ENCODE measurements around the gene CIRBP.

The CIRBP gene

DNA sequence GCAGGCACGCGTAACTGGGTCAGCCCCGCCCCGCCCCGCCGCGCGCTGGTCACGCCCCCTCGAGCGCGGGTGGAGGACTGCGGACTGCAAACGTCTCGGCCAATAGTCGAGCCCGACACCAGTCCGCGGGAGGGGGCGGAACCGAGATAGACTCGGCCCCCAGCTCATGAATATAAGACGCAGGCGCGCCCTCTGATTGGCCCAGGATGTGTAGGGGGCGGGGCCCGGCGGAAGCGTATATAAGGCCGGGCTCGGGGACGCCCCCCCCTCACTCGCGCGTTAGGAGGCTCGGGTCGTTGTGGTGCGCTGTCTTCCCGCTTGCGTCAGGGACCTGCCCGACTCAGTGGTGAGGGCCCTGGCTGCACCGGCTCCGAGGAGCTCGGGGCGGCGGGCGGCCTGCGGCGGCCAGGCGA lies at the start of gene CIRBP:
Gene CIRBP, plus strand, starts transcription at position 268 of the 413 bp plus-strand sequence. CDS start 1,602 bp downstream, outside the sequence.
- DNase-seq, result peak; percentile 99 to 100 (median 100)
- intact Hi-C loops (cut with DNase I), result no loop called here

DNA sequence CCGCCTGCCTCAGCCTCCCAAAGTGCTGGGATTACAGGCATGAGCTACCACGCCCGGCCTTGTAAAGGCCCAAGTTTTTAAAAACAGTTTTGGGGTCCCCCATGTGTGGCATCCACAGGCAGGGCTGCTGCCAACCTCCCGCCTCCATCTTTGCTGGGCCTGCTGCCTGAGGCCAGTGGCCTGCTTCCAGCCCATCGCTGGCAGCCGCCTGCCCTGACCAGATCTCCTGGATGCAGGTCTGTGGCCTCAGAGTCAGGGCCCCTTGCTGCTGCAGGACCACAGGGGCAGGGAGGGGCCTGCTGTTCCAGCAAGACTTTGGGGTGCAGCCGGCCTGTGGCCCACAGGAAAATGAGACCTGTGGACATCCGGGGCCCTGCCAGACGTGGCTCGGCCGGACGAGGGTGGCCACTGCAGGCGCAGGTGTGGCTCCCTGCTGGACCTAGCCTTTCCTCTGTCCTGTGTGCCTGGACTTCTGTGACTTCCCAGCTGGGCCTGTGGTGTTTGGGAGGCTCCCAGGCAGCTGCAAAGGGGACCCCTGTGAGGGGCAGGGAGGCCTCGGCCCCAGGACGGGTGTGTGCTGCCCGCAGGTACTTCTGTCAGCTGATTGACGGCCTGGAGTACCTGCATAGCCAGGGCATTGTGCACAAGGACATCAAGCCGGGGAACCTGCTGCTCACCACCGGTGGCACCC lies 49.2 kb upstream of the CIRBP start:
- no peak for DNase-seq
- intact Hi-C loops (cut with DNase I), result no loop called here

DNA sequence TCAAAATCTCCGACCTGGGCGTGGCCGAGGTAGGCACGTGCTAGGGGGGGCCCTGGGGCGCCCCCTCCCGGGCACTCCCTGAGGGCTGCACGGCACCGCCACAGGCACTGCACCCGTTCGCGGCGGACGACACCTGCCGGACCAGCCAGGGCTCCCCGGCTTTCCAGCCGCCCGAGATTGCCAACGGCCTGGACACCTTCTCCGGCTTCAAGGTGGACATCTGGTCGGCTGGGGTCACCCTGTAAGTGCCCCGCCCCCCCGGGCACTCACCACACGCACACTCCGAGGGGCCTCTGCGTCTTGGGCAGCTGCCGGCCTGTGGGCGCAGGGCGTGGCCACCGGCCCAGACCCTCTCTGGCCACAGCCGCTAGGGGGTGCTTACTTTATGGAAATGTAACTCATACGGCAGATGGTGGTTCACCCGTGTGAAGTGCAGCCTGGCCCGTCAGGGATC lies 48.6 kb upstream of the CIRBP start:
- intact Hi-C loops (cut with DNase I), result no loop called here
- no peak for DNase-seq

DNA sequence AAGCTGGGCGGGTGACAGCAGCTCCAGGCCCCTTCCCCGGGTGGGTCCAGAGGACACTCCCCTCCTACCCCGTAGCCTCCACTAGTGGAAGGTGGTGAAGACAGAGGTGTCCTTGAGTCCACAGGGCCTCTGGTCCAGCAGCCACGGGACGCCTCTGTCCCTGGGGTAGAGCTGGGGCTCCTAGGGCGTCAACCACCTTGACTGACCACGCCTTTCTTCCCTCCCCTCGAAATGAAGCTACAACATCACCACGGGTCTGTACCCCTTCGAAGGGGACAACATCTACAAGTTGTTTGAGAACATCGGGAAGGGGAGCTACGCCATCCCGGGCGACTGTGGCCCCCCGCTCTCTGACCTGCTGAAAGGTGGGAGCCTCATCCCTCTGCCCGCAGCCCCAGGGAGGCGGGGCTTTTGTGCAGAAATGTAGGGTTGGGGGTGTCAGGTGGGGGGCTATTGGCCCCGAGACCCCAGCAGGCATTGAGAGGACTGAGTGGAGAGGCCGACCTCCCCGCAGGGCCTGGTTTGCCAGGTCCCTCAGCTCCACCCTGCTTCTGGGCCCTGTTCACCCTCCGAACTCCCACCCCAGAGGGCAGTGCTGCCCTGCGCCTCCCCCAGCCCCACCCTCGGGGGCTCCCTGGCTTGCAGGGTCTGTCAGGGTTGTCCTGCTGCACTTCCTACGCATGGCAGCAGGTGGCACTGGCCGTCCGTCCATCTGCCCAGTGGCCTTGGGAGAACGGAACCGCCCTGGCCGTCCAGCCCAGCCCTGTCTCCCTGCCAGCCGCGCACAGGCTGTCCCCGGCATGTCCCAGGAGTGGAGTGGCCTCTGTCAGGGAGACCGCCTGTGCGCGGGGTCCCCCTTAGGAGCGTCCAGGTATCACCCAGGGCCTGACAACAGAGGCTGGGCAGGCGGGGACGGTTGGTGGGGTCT lies 47.9 kb upstream of the CIRBP start:
- intact Hi-C loops (cut with DNase I), result no loop called here
- peak in 37 of 42 donors; percentile 61 to 89 (median 75) for DNase-seq

DNA sequence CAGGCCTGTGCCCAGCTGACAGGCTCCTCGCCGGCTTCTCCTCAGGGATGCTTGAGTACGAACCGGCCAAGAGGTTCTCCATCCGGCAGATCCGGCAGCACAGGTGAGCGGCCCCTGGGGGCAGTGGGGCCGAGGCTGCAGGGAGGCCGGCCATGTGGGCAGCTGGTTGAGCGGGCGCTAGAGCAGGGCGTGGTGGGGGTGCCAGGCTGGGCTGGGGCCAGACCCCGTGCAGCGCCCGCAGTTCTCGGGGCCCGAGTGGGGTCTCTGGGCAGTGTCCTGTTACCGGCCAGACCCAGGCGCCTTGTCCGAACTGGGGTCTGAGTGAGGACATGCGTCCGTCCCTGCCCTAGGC lies 47.3 kb upstream of the CIRBP start:
- no peak for DNase-seq
- intact Hi-C loops (cut with DNase I), result no loop called here

DNA sequence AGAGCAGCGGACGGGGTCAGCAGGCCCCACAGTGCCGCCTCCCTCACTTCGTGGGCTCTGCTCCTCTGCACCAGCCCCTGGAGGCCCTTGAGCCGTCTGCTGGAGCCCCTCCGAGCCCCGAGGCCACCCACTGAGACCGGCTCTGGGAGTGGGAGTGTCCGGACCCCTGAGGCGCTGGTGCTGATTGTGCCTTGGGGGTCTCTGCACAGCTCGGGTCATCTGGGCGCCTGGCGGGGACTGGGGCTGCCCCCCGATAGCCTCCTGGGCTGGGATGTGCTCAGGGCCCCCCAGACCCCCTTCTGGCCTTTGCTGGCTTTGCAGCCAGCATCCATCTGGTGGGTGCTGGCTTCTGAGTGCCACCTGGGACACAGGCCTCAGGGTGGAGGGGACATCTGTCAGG lies 46.7 kb upstream of the CIRBP start:
- no peak for DNase-seq
- intact Hi-C loops (cut with DNase I), result no loop called here

DNA sequence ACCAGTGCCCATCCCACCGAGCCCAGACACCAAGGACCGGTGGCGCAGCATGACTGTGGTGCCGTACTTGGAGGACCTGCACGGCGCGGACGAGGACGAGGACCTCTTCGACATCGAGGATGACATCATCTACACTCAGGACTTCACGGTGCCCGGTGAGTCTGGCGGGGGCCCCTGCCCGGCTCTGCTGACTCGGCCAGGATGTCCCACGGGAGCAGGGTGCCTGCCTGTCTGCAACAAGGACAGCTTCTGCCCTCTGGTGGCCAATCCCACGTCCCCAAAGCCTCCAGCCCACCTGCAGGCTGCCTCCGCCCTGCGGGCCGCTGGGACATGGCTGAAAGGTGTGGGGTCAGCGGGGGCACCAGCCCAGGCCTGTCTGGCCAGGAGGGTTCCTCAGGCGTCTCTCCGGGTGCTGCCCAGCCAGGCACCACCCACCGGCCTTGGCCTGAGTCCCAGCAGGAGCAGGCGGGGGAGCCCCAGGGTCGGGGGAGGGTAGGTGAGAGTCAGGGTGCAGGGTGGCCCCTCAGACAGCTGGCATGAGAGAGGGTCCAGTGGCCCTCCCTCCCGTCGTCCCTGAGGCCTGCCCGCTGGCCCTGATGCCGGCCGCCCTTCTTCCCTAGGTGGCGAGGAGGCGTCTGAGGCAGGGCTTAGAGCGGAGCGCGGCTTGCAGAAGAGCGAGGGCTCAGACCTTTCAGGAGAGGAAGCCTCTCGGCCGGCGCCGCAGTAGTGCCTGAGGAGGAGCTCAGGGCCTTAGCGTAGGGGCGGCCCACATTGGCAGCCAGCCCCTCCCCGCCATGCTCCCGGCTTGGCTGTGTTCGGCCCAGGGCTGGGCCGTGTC lies 45.9 kb upstream of the CIRBP start:
- peak in 1 of 42 donors; percentile 25 for DNase-seq
- intact Hi-C loops (cut with DNase I), result no loop called here

DNA sequence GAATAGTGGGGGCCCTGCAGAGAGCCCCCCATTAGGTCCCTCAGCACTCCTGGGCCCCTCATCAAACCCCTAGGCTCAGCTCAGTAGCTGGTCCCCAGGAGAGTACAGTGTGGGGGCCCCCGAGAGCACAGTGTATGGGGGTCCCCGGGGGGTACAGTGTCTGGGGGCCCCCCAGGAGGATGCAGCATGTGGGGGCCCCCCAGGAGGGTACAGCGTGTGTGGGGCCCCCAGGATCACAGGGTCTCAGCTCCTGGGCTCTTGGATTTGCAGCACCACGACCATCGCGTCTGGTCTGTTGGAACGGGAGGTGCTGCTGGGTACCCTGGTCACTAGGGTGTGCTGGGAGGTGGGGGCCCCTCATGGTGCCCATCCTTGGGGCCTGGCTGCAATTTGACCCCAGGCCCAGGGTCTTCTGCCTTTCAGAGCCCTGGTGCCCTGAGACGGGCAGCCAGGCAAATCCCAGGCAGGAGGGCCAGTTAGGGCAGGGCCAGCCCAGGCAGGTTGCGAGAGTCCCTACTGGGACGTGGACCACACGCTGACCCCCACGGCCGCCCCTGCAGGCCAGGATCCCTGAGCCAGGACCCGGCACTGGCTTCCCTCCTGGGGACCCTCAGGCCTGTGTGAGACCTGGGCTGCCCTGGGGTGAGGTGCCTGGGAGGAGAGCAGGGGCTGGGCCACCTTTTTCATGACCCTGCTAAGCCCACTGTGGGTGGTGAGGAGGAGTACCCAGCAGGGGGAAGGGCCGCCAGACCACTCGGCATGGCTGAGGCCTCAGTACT lies 44.9 kb upstream of the CIRBP start:
- intact Hi-C loops (cut with DNase I), result no loop called here
- DNase-seq, result no peak

DNA sequence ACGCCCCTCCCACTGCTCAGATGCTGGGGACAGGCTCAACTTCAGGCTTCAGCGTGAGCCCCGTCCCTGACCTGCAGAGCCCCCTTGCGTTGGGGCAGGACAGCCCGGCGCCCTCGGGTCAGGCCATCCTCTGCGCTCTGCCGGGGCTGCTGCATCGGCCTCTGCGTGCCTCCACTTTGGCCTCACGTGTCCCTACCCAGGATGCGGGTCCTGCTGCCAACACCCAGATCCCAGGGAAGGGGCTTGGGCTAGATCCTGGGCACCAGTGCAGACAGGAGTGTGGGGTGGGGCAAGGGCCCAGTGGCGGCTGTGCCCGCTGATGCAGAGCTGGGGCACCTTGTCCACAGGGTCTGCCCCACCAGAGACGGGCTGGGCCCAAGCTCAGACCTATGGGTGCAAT lies 44.3 kb upstream of the CIRBP start:
- DNase-seq, result no peak
- intact Hi-C loops (cut with DNase I), result no loop called here

DNA sequence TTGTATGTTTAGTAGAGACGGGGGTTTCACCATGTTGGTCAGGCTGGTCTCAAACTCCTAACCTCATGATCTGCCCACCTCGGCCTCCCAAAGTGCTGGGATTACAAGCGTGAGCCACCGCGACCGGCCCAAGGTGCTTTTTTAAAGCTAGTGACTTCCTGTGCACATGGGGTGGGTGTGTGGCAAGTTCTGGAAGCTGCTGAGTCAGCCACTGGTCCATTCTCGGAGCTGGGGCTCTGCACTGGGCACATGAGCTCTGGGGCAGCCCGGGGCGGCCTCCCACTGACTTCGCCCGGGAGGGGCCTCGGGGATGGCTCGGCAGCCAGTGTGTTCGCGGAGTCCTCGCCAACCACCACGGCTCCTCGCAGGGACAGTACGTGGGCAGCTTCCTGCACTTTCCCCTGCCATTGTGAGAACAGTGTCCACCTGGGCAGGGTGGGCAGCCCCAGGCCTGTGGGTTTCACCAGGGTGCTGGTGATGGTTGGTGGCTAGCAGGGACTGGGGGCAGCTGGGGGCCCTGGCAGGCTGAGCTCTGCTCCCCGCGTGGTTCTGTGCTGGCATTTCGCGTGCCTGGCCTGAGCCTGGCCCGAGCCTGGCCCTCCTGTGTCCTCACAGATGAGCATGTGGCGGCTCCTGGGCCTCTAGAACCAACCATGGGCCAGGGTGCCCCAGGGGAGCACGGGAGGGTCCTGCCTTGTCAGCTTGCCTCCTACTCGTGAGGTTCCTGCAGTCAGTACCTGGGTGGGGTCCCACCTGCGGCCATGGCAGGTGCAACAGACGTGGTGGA lies 43.5 kb upstream of the CIRBP start:
- intact Hi-C loops (cut with DNase I), result no loop called here
- DNase-seq, result peak in 2 of 42 donors; percentile 35 to 47

DNA sequence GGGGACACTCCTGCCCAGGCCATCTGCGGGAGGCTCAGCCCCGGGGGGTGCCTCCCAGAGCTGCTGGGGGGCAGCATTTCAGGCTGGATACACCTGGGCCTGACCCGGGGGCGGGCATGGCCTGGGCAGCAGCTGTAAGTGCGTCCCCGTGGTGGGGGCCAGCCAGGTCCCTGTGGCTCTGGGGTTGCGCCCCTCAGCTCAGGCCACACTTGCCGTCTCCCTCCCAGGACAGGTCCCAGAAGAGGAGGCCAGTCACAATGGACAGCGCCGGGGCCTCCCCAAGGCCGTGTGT lies 43.0 kb upstream of the CIRBP start:
- intact Hi-C loops (cut with DNase I), result no loop called here
- DNase-seq, result no peak

DNA sequence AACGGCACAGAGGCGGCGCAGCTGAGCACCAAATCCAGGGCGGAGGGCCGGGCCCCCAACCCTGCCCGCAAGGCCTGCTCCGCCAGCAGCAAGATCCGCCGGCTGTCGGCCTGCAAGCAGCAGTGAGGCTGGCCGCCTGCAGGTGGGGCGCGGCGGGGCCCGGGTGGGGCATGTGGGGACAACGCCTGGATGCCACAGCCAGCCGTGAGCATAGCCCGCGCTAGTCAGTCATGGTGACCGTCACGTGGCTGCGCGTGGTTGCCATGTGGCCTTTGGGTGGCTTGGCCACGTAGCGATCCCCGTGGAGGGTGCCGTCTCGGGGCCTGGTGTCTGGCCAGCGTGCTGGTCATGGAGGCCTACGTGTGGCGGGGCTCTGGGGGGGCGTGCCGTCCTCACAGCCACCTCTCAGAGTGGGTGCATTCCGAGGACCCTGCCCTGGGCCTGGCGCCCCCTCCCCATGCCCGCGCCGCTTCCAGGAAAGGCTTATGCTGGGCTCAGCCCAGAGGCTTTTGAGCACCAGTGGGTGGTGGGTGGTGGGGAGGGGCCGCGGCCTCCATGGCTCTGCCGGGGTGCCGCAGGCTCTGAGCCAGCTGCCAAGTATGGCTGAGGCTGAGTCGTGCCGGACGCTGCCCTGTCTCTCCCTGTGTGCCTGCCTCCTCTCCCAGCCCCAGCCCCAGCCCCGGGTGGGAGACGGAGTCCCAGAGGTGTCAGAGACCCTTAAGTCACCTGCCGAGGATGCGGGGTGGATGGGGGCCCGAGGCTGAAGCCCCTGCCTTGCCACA lies 42.4 kb upstream of the CIRBP start:
- peak in 2 of 42 donors; percentile 1 to 11 for DNase-seq
- intact Hi-C loops (cut with DNase I), result no loop called here

DNA sequence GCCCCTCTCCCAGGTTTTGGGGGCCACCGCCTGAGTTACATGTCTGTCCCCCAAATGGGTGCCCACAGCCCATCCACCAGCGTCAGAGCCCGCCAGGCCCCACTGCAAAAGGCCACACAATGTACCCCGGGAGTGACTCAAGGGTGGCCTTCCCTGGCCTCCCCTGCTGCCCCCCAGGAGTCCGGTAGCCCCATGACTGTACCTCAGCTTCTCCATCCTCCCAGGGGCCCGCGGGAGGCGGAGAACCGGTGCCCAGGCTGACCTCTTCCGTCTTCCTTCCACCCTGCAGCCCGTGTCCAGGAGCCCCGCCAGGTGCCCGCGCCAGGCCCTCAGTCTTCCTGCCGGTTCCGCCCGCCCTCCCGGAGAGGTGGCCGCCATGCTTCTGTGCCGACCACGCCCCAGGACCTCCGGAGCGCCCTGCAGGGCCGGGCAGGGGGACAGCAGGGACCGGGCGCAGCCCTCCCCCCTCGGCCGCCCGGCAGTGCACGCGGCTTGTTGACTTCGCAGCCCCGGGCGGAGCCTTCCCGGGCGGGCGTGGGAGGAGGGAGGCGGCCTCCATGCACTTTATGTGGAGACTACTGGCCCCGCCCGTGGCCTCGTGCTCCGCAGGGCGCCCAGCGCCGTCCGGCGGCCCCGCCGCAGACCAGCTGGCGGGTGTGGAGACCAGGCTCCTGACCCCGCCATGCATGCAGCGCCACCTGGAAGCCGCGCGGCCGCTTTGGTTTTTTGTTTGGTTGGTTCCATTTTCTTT lies 41.7 kb upstream of the CIRBP start:
- intact Hi-C loops (cut with DNase I), result no loop called here
- DNase-seq, result peak in 2 of 42 donors; percentile 30 to 63

DNA sequence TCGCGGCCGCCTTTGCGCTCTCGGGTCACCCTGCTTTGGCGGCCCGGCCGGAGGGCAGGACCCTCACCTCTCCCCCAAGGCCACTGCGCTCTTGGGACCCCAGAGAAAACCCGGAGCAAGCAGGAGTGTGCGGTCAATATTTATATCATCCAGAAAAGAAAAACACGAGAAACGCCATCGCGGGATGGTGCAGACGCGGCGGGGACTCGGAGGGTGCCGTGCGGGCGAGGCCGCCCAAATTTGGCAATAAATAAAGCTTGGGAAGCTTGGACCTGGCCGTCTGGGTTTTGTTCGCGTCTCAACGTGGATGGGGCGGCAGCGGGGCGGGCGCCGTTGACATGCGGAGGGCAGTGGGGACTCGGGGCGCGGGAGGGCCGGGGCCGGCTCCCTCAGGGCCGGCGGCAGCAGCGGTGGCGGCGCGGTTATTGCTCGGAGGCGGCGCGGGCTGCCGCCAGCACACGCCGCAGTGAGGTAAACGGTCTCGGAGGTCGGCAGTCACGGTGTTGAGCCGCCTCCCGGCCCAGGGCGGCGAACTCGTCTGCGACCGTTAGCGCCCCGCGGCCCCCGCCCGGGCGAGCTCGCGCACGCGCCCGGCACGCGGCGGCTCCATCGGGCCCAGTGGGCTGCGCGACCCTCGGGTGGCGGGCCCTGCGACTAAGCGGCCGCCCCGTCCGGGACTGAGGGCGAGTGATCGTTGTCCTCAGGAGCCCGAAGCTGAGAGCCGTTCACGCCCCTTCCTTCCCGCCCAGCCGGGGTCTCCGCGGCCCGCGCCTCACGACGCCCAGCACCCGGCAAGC lies 40.8 kb upstream of the CIRBP start:
- intact Hi-C loops (cut with DNase I), result no loop called here
- no peak for DNase-seq

DNA sequence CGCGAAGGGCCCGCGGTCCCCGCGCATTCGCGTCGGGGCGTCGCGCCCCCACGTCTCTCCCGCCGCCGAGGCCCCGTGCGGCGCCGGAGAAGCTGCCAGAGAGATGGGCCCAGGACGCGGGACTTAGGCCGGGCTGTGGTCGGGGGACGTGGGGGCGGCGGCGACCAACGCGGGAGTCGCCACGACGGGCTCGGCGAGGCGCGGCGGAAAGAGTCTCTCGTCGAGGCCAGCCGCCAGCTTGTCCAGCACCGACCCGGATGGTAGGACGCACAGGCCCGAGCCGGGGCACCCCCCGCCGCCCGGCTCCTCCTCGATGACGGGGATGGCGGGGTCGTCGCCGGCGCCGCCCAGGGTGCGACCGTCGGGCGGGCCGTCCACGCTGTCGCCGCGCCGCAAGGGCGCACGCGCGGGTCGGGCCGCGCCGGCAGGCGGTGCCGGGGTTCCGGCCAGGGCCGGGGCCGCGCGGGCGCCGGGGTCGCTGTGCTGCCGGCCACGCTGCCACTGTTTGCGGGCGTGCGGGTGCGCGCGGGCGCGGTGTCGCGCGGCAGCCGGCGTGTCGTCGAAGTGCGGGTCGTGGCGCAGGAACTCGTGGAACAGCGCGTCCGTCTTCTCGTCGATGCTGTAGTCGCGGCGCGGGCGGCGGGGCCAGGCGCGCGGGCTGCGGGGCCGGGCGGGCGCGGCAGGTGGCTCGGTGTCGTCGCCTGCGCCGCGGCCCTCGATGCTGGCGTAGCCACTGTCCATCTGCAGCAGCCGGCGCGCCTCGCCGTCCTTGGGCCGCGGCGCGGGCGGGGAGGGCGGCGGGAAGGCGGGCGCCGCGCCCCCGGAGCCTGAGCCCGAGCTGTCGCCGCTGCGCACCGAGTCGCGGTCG lies 39.8 kb upstream of the CIRBP start:
- no peak for DNase-seq
- intact Hi-C loops (cut with DNase I), result no loop called here

Measured in head of caudate nucleus (tissue), 42 donors.